ENCODE data around the gene TMPRSS11F.
"Not testable (repeated sequence)": the region's sequence is repeated elsewhere in the genome, so short reads cannot be mapped to it uniquely, and the experiment has no call there.

The TMPRSS11F gene

GRCh38 chr4:68129793-68130192, at the start of gene TMPRSS11F:
TMPRSS11F (minus strand) TSS chr4:68129869; CDS start chr4:68129820, 49 bp downstream.
- no peak for FAIRE-seq

GRCh38 chr4:68176904-68177303, 47.2 kb upstream of the TMPRSS11F start:
- FAIRE-seq: no peak

- no peak for FAIRE-seq
Measured at GRCh38 chr4:68176500-68176899, 46.8 kb upstream of the TMPRSS11F start.

GRCh38 chr4:68175562-68176155, 46.0 kb upstream of the TMPRSS11F start:
- FAIRE-seq: peak; percentile 58

- FAIRE-seq: not testable (repeated sequence)
Measured at GRCh38 chr4:68174389-68174788, 44.7 kb upstream of the TMPRSS11F start.

GRCh38 chr4:68172147-68172546, 42.5 kb upstream of the TMPRSS11F start:
- not testable (repeated sequence) for FAIRE-seq

GRCh38 chr4:68167706-68168105, 38.0 kb upstream of the TMPRSS11F start:
- FAIRE-seq: no peak

- FAIRE-seq: no peak
Measured at GRCh38 chr4:68167166-68167565, 37.5 kb upstream of the TMPRSS11F start.

GRCh38 chr4:68163754-68164153, 34.1 kb upstream of the TMPRSS11F start:
- FAIRE-seq: no peak

- no peak for FAIRE-seq
Measured at GRCh38 chr4:68162196-68162595, 32.5 kb upstream of the TMPRSS11F start.

- no peak for FAIRE-seq
Measured at GRCh38 chr4:68152411-68152810, 22.7 kb upstream of the TMPRSS11F start.

- no peak for FAIRE-seq
Measured at GRCh38 chr4:68148800-68149685, 19.4 kb upstream of the TMPRSS11F start.

GRCh38 chr4:68147079-68147478, 17.4 kb upstream of the TMPRSS11F start:
- no peak for FAIRE-seq

GRCh38 chr4:68145261-68145660, 15.6 kb upstream of the TMPRSS11F start:
- no peak for FAIRE-seq

GRCh38 chr4:68141852-68142251, 12.2 kb upstream of the TMPRSS11F start:
- FAIRE-seq: no peak

GRCh38 chr4:68132342-68132741, 2.7 kb upstream of the TMPRSS11F start:
- no peak for FAIRE-seq

GRCh38 chr4:68124262-68124661, 5.4 kb downstream of the TMPRSS11F start:
- FAIRE-seq: no peak

- no peak for FAIRE-seq
Measured at GRCh38 chr4:68123525-68123924, 6.1 kb downstream of the TMPRSS11F start.

GRCh38 chr4:68119921-68120320, 9.7 kb downstream of the TMPRSS11F start:
- FAIRE-seq: no peak

GRCh38 chr4:68110441-68110840, 19.2 kb downstream of the TMPRSS11F start:
- no peak for FAIRE-seq

GRCh38 chr4:68109868-68110267, 19.8 kb downstream of the TMPRSS11F start:
- no peak for FAIRE-seq

- FAIRE-seq: no peak
Measured at GRCh38 chr4:68082758-68083157, 46.9 kb downstream of the TMPRSS11F start.

GRCh38 chr4:68079928-68080327, 49.7 kb downstream of the TMPRSS11F start:
- FAIRE-seq: no peak

GRCh38 chr4:68077737-68078136, 51.9 kb downstream of the TMPRSS11F start:
- FAIRE-seq: no peak

Data from colon (tissue), 2 donors.